Panc1 (cell line): ENCODE results near the gene NTRK3.

Experiments
- CTCF ChIP-seq: fragments of 450-650 bp; IDR thresholded peaks from 2 replicates; pipeline ENCODE4 v1.5.1; 2017; ENCODE audit warnings: mild to moderate bottlenecking
- POLR2AphosphoS5 ChIP-seq: IDR thresholded peaks from 2 replicates; pipeline ENCODE4 v1.6.1; 2012; ENCODE audit warnings: mild to moderate bottlenecking, low read depth, low read length, moderate library complexity
- REST ChIP-seq, 2 experiments: IDR thresholded peaks; 2 replicates each; pipeline ENCODE4 v1.6.1; 2011 to 2012; ENCODE audit warnings: low read depth in 2 of 2, control low read depth in 1 of 2, low read length in 1 of 2, mild to moderate bottlenecking in 1 of 2, moderate library complexity in 1 of 2; ENCODE audit not compliant: insufficient read depth in 1 of 2
- SIN3A ChIP-seq: IDR thresholded peaks from 2 replicates; pipeline ENCODE4 v1.6.1; 2012; ENCODE audit warnings: low read depth, mild to moderate bottlenecking, low read length, moderate library complexity, borderline replicate concordance; ENCODE audit not compliant: insufficient read depth
- TCF7L2 ChIP-seq: IDR thresholded peaks from 2 replicates; pipeline ENCODE4 v1.6.1; 2011; ENCODE audit warnings: mild to moderate bottlenecking, low read depth, low read length, inconsistent platforms

- no peak for TF ChIP-seq CTCF
- TF ChIP-seq POLR2AphosphoS5: no peak
- TF ChIP-seq SIN3A: no peak
- TF ChIP-seq TCF7L2: no peak
- no peak for TF ChIP-seq REST (IDR thresholded peaks at IDR 0.05; ENCODE audit: insufficient read depth in 1 of 2, low read depth in 2 of 2, low read length in 1 of 2)
These were observed 350.1 kb downstream of the NTRK3 start for GRCh38 chr15:87906444-87906843.
